OCI-M2 (cell line): ENCODE measurements around the gene GHITM.
"Not testable (repeated sequence)": the region's sequence is repeated elsewhere in the genome, so short reads cannot be mapped to it uniquely, and the experiment has no call there.

ENCODE experiments used
- DNase-seq: peaks from one replicate; lab custom pipeline; 2025; ENCODE audit not compliant: unreplicated experiment; lab: John Stamatoyannopoulos, UW

Gene GHITM

DNA sequence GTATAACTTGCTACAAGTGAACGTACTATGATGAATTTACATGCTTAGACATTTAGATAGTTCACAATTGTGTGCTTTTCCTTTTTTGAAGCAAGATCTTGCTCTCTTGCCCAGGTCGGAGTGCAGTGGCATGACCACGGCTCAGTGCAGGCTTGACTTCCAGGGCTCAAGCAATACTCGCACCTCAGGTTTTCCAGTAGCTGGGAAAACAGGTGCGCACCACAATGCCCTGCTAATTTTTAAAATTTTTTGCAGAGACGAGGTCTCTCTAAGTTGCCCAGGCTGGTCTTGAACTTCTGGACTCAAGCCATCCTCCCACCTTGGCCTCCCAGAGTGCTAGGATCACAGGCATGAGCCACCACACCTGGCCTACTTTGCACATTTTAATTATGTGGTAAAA lies 36.1 kb downstream of the GHITM start:
- no peak for DNase-seq

DNA sequence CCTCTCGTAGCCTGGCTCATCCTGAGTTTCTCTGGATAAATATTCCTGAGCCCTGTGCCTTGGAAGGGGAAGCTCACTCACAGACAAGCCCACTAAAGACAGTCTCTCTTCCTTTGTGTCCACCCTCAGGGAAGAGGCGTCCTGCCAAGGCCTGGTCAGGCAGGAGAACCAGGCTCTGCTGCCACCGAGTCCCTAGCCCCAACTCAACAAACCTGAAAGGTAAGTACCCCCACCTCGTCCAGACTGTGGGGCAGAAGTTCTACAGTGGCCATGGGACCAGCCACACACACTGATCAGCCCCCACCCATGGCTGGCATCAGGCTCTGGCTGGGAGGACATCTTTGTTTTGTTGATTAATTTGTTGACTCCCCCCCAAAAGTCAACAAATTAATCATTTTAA lies 37.0 kb downstream of the GHITM start:
- no peak for DNase-seq

DNA sequence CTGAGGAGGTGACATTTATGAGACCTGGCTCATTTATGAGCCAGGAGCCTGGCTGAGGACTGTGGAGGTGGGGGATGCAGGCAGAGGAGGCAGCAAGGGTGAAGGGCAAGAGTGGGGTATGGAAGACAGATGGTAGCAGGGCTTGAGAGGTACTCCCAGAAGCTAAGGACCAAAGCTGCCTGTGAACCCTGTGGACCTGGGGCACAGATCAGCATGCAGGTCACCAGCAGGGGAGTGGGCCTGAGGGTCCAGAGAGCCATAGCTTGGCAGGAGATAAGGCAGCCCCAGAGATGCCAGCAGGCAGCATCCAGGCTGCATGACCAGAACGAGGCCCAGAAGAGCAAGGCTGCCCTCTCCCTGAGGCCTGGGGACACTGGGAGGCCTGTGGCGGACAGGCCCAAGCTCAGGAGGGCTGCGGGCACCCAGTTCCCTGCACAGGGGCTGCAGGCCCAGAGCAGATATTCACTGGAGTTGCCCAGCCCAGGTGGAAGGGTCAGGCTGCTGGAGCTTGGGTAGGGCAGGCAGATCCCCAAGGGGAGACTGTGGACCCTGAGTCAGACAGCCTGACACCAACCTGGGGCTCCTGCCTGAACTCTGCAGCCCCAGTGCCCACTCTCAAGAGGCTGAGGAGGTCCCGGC lies 37.6 kb downstream of the GHITM start:
- DNase-seq = no peak

DNA sequence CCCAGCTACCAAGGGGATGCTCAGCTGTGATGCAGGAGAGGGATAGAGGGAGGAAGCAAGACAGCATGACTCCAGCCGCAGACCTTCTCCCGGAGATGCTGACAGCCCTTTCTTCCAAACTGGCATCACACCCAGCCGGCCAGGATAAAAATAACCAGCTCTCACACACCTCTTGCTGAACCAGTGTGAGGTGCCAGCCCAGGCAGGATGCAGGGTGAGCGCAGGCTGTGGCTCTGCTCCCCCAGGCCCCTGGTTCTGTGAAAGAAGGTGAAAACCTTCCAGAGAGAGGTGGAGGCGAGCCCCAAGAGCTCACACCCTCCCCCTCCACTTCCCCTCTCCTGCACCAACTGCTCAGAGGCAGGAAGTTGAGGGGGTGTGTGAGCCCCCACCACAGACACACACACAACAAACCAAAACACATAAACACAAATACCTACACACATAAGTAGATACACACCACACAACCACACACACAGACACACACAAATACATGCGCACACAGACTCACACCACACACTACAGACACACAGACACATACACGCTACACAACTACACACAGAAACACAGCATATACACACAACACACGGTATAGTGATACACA lies 38.3 kb downstream of the GHITM start:
- DNase-seq = no peak

DNA sequence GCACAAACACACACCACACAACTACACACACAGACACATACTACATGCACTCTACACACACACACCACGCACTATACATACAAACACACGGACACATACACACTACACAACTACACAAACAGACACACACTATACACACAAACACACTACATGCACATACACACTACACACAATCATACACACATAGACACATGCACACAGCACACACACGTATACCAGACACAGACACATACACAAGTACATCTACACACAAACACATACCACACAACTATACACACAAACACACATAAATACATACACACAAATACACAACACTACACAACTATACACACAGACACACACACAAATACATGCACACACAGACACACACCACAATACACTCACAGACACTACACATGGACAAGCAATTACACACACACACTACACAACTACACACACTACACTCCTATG lies 38.9 kb downstream of the GHITM start:
- DNase-seq = no peak

DNA sequence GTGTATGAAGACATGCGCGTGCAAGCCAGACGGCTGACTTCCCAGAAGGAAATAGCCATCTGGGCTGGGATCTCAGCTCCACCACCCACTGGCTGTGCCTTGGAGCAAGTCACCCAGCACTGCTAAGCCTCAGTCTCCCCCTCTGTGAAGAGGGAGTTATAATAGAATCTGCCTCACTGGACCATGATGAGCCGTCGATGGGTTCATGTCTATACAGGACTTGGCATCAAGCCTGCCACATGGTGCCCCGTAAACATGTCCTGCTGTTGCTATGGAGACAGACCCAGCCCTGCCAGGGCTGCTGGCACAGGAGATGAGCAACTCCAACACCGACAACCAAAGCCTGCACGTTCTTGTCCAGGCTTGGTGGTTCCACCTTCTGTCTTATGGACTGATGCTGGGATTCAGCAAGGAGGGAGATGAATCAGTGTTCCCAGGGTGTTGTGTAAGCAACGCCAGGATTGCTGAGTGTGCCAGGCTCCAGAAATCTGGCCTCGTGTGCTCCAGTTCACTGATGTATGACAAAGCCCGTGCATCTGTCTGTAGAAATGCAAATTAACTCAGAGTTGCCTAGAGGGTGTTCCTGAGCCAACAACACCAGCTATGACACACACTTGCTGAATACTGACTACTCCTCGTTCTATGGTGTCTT lies 39.9 kb downstream of the GHITM start:
- no peak for DNase-seq

DNA sequence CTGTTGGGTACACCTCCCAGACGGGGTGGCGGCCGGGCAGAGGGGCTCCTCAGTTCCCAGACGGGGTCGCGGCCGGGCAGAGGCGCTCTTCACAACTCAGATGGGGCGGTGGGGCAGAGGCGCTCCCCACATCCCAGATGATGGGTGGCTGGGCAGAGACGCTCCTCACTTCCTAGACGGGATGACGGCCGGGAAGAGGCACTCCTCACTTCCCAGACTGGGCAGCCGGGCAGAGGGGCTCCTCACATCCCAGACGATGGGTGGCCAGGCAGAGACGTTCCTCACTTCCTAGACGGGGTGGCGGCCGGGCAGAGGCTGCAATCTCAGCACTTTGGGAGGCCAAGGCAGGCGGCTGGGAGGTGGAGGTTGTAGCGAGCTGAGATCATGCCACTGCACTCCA lies 41.1 kb downstream of the GHITM start:
- DNase-seq = not testable (repeated sequence)

DNA sequence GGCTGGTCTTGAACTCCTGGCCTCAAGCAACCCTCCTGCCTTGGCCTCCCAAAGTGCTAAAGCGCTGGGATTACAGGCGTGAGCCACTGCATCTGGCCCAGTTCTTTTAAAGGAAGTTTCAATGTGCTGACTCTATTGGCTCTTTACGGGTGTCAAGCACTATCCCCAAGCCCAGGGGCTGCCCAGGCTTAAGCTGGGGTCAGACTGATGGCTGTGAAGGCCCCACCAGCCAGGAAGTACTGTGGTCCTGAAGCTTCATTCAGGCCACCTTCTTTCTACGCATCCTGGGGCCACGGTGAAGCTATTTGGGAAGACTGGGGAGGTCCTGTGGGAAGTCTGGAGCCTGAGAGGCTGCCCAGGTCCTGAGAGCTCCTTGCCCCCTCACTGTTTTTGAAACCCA lies 42.3 kb downstream of the GHITM start:
- no peak for DNase-seq

DNA sequence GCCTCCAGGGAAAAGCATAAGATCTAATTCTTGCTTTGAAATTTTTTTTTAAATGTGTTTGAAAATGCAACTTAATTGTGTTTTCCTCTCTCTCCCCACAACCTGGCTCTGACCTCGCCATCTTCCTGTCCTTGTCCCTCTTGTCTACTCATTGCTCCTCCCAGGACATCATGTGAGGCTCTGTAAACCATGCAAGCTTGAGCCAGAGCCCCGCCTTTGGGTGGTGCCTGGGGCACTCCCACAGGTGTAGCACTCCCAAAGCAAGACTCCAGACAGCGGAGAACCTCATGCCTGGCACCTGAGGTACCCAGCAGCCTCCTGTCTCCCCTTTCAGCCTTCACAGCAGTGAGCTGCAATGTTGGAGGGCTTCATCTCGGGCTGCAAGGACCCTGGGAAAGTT lies 45.2 kb downstream of the GHITM start:
- DNase-seq = no peak

DNA sequence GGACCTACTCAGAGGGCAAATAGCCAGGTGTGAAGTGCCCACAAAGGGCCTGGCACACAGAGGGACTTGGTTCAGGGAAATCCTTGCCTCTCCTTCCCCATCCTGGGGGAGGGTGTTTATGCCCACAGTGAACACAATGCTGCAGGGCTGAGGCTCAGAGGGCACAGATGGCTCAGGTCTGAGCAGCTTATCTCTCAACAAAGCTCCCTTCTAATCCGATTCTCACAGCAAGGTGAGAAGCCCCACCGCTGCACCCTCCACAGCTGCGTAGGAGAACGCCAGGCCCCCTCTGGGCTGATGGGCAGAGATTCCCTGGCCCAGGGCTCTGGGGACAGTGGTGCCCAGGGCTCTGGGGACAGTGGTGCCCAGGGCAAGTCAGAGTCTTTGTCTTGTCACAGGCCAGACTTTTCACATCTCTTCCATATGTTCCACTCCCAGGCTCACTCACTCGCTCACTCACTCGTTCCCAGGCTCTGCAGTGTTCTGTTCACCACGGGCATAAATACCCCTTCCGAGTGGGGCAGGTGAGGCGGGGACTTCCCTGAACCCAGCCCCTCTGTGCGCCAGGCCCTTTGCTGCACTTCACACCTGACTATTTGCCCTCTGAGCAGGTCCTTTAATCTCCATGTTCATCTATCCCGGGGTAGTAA lies 46.3 kb downstream of the GHITM start:
- no peak for DNase-seq

DNA sequence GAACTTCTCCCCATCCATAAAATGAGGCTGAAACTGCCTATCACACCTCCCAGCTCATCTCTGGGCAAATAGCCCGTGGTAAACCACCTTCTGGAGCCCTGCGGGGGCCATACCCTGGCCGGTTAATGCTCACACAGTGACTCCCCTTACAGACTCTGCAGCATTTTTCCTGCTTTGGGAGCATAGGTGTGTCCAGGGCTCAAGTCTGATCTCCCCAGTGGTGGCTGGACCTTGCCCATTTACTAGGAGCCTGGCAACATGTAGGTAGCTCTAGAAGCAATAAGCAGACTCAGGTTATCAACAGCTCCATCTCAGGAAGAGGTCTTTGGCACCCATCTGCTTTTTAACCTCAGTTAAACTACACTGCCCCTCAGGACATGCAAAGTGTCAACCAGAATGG lies 49.5 kb downstream of the GHITM start:
- DNase-seq = no peak

DNA sequence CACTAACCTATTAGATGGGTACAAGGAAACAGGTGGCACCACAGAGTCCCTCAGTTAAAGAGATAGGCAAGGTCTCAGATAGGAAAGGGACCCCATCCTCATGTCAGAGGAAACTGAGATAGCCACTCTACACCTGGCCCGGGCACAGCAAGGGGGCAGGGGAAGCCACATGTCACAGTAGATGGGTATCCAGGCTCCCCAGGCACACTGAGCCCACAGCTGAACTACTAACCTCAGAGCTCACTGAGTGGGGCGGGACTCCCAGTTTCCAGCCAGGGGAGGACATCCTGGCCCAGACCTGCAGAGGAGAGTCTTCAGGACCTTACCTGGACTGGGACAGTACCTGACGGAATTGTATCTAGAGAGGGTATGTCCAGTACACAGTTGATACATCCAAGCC lies 51.3 kb downstream of the GHITM start:
- DNase-seq = no peak

DNA sequence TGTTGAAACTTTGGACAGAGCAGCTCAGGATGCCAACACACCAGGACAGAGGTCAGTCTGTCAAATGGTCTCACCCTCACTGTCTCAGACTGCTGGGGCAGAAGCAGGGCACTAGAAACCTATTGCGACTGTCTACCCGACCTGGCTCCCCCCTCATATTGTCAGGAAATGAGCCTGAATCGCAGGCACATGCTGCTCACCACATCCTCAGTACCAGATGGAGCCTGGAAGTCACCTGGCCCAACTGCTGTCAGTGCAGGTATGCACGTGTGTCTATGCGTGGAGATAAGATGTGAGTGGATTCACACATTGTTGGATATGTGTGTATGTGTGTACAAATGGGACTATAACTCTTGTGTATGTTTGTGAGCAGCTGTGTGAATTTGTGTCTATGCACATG lies 51.8 kb downstream of the GHITM start:
- DNase-seq = no peak

DNA sequence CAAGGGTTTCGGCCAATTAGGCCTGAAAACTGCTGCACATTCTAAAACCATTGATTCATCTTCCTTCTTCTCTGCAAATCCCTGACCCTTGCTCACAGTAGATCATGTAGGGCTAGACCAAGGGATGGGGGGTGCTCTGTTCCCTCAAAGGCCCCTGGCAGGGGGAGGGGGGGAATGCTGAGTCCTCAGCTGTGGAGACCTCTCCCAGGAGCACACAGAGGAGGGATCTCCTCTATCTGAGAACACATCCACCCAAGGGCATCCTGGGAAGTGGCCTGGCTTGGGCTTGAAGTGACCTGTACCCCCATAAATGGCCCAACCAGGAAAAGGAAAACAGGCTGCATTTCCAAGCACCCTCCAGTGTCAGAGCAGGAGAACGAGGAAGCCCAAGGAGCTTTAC lies 54.0 kb downstream of the GHITM start:
- DNase-seq = no peak

DNA sequence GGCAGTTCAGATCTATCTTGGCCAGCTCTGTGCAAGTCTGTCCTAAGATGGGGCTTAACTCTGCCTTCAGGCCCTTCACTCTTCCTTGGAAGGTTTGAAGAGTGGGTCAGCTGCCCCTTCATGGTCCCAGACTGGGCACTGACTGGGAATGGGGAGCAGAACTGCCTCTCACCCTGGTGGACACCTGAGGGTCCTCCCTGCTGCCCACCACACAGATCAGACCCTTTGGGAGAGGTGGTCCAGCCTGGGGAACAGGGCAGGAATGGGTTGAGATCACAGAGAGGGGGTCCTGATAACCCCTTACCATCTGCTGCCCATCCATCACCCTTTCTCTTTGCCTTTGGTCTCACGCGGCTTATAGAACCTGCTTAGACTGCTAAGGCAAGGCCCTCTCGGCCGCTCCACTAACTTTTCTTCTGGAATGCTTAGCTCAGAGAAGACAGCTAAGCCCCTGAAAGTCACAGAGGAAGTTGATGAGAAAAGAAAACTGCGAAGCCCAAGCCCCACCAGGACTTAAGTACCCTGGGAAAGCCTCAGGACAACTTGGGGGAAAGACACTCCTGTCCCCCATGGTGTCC lies 54.6 kb downstream of the GHITM start:
- no peak for DNase-seq

DNA sequence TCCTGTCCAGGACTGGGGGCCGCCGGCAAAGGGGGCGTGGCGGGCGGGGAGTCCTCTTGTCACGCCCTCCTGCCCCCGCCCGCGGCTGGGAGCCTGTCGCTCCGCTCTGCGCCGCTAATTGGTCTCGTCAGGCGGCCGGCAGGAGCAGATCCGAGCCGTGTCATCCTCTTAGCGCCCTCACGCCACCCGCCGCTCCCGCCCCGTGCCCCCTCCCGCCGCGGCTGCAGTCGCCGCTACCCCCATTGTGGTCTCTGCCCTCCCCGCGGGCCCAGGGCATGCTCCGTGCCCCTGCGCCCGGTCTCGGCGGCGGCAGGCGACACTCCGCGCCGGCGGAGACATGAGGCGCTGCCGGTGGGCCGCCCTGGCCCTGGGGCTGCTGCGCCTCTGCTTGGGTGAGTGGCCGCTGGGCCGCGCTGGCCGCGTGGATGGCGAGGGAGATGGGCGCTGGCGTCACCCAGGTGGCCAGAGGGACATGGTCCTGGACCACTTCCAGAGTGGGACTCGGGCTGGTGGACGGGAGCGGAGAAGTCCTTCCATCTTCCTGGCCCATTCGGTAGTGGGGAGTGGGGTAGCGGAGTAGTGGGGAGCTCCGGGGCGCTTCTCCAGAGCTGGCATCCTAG lies 55.2 kb downstream of the GHITM start, which contains the start of gene CDHR1:
Gene CDHR1, plus strand, starts transcription at position 114 of the 620 bp plus-strand sequence. Its CDS starts 224 bp downstream, at position 338.
- DNase-seq = no peak

DNA sequence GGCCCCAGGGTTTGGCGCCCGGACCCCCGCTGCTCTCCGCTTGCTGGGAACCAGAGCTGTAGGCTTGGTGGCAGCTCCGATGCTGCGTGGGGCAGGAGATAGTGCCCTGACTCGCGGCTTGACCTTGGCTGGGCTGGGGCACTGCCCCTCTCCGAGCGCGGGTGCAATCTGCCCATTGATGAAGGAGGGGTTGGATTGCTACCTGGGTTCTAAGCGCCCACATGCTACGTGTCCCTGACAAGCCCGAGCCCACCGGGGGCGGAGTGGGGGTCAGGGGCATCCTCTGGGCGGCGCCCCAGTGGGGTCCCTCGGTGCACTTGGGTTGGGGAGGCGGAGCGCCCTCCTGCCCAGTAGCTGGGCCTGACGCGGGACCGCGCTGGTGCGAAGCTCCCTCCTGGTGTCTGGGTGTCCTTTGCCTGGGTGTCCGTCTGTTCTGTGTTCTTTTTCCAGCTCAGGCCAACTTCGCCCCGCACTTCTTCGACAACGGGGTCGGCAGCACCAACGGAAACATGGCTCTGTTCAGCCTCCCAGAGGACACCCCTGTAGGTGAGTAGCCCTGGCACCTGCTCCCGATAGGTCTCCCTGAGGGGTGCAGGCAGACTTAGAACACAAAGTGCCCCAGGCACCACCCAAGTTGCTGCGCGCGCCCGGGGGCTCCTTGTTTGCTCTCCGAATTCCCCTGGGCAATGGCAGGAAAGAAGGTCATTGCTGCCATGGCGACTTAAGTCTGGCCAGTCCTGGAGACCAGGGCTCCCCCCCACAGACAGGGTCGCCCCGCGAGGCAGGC lies 55.9 kb downstream of the GHITM start:
- no peak for DNase-seq

DNA sequence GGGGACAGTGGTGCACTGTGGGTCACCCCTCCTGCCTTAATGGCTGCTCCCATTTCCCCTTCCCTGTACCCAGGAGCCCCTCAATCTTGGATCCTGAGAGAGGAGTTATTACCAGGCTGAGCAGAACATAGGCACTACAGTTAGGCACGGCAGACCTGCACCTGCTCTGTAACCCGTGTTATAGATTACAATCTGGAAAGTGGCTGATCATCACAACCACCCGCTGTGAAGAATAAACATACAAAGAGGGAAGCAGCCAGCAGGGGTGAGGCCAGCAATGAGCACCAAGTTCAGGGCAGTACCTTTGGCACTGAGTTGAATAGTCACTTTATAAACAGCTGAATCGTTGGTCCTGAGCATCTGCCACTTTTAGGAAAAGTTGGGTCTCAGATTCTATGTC lies 56.8 kb downstream of the GHITM start:
- no peak for DNase-seq

DNA sequence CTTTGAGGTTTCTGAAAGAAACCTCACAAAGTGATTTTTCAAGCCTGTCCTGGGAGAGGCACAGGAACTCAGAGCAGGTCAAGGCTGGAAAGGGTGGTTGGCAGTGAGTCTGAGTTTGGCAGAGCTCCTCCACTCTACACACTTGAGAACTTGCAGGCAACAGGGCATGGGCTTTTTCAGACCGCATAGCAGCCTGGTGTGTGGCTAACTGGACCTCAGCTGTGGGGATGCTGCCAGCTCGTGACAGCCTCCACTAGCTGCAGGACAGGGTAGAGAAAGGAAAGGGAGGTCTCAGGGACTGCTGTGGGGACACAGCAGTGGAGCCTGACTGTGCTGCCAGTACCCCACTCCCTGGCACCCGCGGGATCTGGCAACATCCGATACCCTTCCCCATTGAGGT lies 57.6 kb downstream of the GHITM start:
- DNase-seq = no peak

DNA sequence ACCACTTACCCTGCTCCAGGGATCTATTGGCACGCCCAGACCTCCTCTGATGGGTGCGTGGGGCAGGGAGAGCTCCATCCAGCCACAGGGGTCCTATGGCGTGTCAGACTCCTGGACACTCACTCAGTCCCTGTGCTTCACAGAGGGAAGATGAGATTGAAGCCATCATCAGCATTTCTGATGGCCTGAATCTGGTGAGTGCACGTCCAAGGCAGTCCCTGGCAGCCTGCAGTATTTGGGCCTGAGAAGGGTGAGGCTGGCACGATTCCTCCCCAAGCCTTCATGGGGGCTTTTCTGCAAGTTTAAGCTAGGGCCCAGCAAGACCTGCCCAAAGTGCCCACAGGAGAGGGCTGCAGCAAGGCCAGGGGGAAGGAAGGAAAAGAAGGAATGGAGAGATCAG lies 58.3 kb downstream of the GHITM start:
- DNase-seq = no peak
